Stimulated activated CD8-positive, alpha-beta memory T cell treated with anti-CD3 and anti-CD28 coated beads, Interleukin-7, amount 100 ng/mL, for 48 hours (primary cell): ENCODE data around the gene SLC6A15.

Experiments
- DNase-seq, 2 donors: peaks; one replicate each; pipeline ENCODE4 v3.0.0-alpha.2; 2020; ENCODE audit warnings: low read depth in 1 of 2; ENCODE audit errors: extremely low read depth in 1 of 2

Gene SLC6A15

GRCh38 chr12:84810611-84811010 lies 102.0 kb downstream of the SLC6A15 start:
- DNase-seq: no peak
